ENCODE measurements around the gene TXK.

Gene TXK

DNA sequence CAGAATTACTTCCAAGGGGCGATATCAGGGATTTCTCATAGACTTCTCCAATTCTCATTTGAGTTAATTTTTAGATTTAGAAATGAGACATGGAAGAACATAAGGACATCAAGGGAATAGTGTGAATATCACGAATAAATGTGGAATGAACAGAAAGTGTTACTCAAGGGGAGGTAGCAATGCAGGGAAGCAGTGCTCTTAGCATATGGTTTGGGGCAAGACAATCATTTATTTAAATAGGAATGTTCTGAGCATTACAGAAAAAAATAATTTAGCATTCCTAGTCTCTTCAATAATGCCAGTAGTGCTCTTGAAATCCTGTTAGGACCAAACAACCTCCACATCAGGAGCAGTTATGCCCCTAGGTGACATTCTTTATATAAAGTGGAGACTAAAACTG is 55.6 kb downstream of the TXK start:
- TF ChIP-seq, protein P1, sequence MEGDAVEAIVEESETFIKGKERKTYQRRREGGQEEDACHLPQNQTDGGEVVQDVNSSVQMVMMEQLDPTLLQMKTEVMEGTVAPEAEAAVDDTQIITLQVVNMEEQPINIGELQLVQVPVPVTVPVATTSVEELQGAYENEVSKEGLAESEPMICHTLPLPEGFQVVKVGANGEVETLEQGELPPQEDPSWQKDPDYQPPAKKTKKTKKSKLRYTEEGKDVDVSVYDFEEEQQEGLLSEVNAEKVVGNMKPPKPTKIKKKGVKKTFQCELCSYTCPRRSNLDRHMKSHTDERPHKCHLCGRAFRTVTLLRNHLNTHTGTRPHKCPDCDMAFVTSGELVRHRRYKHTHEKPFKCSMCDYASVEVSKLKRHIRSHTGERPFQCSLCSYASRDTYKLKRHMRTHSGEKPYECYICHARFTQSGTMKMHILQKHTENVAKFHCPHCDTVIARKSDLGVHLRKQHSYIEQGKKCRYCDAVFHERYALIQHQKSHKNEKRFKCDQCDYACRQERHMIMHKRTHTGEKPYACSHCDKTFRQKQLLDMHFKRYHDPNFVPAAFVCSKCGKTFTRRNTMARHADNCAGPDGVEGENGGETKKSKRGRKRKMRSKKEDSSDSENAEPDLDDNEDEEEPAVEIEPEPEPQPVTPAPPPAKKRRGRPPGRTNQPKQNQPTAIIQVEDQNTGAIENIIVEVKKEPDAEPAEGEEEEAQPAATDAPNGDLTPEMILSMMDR (IDR thresholded peaks at IDR 0.05): no peak
- Histone ChIP-seq H3K4me3 (no peak overlapping the region), H3K27ac (no peak overlapping the region)
- DNase-seq (ENCODE audit: low spot score): no peak

DNA sequence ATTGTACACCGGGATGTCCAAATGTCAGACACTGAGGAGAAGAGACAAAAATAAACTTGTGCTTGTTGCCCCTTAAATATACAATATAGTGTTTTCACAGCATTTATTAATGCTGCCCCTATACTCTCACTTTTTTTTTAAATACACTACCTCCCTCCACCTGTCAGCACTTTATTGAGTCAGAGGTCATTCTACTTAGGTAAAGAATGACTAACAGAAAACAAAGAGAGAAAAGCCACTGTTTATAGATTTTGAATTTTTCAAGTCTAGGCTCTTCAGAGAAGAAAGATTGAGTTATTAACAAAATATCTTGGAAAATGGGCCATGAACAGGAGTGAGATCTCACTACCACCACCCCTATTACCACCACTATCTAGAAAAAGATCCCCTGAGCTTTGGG is 59.4 kb downstream of the TXK start:
- DNase-seq (ENCODE audit: low spot score): no peak
- TF ChIP-seq, protein P1 (IDR thresholded peaks at IDR 0.05): no peak
- no peak overlapping the region for H3K4me3 ChIP-seq
- H3K27ac ChIP-seq: no peak overlapping the region

DNA sequence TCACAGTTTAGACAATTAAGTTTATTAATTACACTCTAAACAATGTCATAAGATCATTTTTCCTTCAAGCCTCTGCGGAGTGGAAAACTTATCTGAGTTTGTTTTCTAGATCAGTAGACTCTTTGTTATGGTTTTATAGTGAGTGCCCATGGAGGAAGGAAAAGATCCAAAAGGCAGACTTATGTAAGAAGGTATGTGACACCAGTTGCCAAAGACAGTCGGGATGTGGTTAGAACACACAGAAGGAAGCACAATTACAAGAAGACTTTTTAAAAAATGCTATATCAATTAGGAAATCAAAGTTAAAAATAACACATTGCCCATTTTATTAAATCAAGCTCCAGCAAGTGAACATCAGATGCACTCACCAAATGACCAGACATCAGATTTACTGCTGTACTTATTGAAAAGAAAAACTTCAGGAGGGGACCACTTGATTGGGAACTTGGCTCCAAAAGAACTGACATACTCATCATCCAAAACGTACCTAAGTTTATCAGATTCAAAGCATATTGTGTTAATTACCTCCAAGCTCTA is 60.4 kb downstream of the TXK start:
- Histone ChIP-seq H3K27ac (no peak overlapping the region), H3K4me3 (no peak overlapping the region)
- DNase-seq (ENCODE audit: low spot score): no peak
- TF ChIP-seq, protein P1 (IDR thresholded peaks at IDR 0.05): no peak

DNA sequence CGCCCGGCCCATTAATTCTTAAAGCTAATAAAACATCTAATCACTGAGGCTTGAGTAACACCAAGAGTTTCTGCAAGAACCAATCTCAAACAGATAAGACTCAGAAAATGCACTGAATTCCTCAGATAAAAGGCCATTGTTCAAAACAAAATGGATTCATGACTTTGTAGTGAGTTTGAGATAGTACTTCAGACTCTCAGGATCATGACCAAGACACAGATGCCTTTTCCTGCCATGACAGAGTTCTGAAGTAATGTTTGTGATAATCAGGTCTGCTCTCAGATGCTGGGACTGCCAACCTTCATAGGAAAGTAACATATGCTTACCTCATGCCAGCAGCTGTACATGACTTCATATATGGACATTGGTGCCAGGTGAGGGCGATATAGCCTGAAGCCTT is 62.9 kb downstream of the TXK start:
- TF ChIP-seq, protein P1 (IDR thresholded peaks at IDR 0.05): no peak
- Histone ChIP-seq H3K4me3 (no peak overlapping the region), H3K27ac (no peak overlapping the region)
- no peak for DNase-seq (ENCODE audit: low spot score)

DNA sequence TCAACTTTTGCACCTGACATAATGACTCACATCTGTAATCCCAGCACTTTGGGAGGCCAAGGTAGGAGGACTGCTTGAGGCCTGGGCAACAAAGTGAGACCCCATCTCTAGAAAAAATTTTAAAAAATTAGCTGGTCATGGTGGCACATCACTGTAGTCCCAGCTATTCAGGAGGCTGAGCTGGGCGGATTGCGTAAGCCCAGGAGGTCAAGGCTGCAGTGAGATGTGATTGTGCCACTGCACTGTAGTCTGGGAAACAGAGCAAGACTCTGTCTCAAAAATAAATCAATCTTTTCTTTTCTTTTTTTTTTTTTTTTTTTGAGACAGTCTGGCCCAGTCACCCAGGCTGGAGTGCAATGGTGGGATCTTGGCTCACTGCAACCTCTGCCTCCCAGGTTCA is 65.0 kb downstream of the TXK start:
- no peak overlapping the region for H3K4me3 ChIP-seq
- no peak for DNase-seq (ENCODE audit: low spot score)
- H3K27ac ChIP-seq: no peak overlapping the region
- TF ChIP-seq, protein P1 (IDR thresholded peaks at IDR 0.05): no peak

DNA sequence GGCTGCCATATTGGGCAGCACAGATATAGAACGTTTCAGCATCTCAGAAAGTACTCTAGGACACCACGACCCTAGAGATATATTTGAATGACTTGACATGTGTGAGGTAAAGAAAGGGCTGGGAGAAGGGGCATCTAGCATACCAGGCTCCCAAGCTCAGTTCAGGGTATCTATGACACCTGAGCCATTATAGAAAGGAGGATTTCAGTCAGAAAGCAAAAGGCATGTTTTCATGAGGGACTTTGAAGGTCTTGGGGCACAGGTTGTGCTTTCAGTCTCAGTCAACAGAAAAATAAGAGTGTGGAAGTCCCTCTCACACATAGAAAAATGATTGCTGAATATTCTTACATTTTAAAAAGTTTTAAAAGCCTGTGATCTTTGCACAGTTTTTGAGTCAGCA is 65.9 kb downstream of the TXK start:
- Histone ChIP-seq H3K4me3 (no peak overlapping the region), H3K27ac (no peak overlapping the region)
- TF ChIP-seq, protein P1 (IDR thresholded peaks at IDR 0.05): no peak
- no peak for DNase-seq (ENCODE audit: low spot score)

DNA sequence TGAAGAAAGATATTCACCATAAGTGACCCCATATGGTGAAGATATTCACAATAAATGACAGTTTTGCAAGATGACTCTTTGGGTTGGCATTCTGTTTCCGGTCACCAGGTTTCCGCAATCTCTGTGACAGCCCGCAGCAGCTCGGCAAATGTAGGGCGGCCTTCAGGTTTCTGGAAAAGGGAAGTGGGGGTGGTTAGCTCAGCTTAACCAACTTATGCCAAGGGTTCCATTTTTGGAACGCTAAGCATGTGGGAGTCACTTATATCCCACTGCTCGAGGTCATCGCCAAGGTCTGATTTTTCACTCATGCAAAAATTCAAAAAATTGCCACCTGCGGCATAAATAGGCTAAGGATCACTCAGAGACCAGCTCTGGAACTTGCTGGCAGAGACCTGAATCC is 66.5 kb downstream of the TXK start:
- Histone ChIP-seq H3K27ac (no peak overlapping the region), H3K4me3 (no peak overlapping the region)
- no peak for DNase-seq (ENCODE audit: low spot score)
- TF ChIP-seq, protein P1 (IDR thresholded peaks at IDR 0.05): no peak
